ENCODE data around the gene CAMSAP2. TPM values are rescaled to one million over a fixed set of nuclear protein-coding genes. Genes with fewer than 3 reads are reported as not detected.

CAMSAP2 gene
- total and polyA plus RNA-seq, 2 of the 4 experiments (the other 2 are of a cell fraction): 8.3 to 29.4 TPM

DNA sequence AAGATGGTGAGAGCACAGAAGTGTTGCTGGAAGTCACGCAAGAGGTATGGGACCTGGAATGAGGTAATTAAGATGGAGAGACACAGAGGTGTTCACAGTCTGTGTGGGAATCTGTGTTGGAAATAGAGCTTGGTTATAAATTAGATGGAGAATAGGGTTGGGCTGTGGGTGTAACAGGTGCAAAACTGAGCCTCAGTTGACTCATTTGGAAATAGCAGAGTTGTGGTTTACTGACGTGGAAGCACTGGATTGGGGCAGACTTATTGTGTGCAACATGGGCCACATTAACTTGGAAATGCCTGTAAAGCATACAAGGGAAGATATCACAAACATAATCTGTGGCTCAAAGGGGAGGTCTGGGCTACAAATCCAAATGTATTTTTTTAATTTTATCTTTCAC lies 13.0 kb downstream of the CAMSAP2 start:
- in situ Hi-C loops (cut with MboI; ENCODE audit: low sequenced_read_pairs) (no loop called here), dilution Hi-C loops (cut with HindIII; ENCODE audit: low sequenced_read_pairs, unreplicated experiment) (no loop called here), intact Hi-C loops (cut with micrococcal nuclease) (no loop called here)
- Histone ChIP-seq H2BK20ac (ENCODE audit: low read depth, low read length) (no peak overlapping the region), H3K23ac (ENCODE audit: low read depth, low read length) (peak overlapping the region; percentile 34; the same call in 1 of the 2 replicates), H2BK5ac (ENCODE audit: low read depth, low read length, poor library complexity, severe bottlenecking) (no peak overlapping the region), H2AK9ac (replicated peaks; ENCODE audit: low read depth, low read length, poor library complexity) (no peak overlapping the region), H3K18ac (ENCODE audit: low read depth, low read length) (no peak overlapping the region), H2AK5ac (ENCODE audit: low read depth, low read length) (no peak overlapping the region), H2BK120ac (ENCODE audit: low read depth, low read length) (no peak overlapping the region), H4K20me1 (ENCODE audit: insufficient read depth, low read length) (peaks cover 54% of the 10 kb centered on the region), H3K4me1 (ENCODE audit: control insufficient read depth, insufficient read depth, low read length) (peaks cover 3% of the 10 kb centered on the region), H4K91ac (ENCODE audit: insufficient read depth, low read depth, low read length) (no peak overlapping the region), H3K27ac (ENCODE audit: insufficient read depth, low read length) (no peak overlapping the region), H3K79me1 (ENCODE audit: low read depth in 1 of 2, low read length in 2 of 2) (peaks cover 35 to 65% of the 10 kb centered on the region in 2 experiments), H3K9me3 (ENCODE audit: control insufficient read depth, insufficient read depth, low read length) (no peaks in the 10 kb centered on the region), H2BK15ac (ENCODE audit: low read depth, low read length) (no peak overlapping the region), H3K36me3 (ENCODE audit: control insufficient read depth, insufficient read depth, low read length) (peaks cover 8% of the 10 kb centered on the region), H3K4me2 (ENCODE audit: low read depth, low read length) (no peak overlapping the region), H3K4ac (ENCODE audit: low read depth, low read length) (no peak overlapping the region), H2AFZ (replicated peaks; ENCODE audit: low read length, poor library complexity) (no peak overlapping the region), H3K56ac (ENCODE audit: extremely low read depth, insufficient read depth, low read length) (no peak overlapping the region), H3K9ac (ENCODE audit: low read depth, low read length) (no peak overlapping the region), H3K9me1 (ENCODE audit: insufficient read depth, low read length) (peaks cover 17% of the 10 kb centered on the region), H4K5ac (ENCODE audit: low read depth, low read length) (no peak overlapping the region), H3K4me3 (ENCODE audit: insufficient read depth, low read depth, low read length) (no peak overlapping the region), H4K8ac (ENCODE audit: low read depth in 2 of 2, low read length in 2 of 2) (no peak overlapping the region), H3K27me3 (ENCODE audit: control insufficient read depth, insufficient read depth, low read length) (no peaks in the 10 kb centered on the region), H3K14ac (replicated peaks; ENCODE audit: low read depth, low read length) (no peak overlapping the region)
- ATAC-seq (ENCODE audit: low read depth) (no peak), DNase-seq (peak; percentile 29)
- CTCF ChIA-PET: no interaction called here
- TF ChIP-seq POLR2A (IDR thresholded peaks at IDR 0.05; ENCODE audit: low read depth, low read length) (no peak), CEBPB (IDR thresholded peaks at IDR 0.05; ENCODE audit: low read depth, low read length) (no peak), MXI1 (IDR thresholded peaks at IDR 0.05; ENCODE audit: borderline replicate concordance, low read depth, low read length) (no peak)
- TF ChIP-seq, protein P1, sequence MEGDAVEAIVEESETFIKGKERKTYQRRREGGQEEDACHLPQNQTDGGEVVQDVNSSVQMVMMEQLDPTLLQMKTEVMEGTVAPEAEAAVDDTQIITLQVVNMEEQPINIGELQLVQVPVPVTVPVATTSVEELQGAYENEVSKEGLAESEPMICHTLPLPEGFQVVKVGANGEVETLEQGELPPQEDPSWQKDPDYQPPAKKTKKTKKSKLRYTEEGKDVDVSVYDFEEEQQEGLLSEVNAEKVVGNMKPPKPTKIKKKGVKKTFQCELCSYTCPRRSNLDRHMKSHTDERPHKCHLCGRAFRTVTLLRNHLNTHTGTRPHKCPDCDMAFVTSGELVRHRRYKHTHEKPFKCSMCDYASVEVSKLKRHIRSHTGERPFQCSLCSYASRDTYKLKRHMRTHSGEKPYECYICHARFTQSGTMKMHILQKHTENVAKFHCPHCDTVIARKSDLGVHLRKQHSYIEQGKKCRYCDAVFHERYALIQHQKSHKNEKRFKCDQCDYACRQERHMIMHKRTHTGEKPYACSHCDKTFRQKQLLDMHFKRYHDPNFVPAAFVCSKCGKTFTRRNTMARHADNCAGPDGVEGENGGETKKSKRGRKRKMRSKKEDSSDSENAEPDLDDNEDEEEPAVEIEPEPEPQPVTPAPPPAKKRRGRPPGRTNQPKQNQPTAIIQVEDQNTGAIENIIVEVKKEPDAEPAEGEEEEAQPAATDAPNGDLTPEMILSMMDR (conservative IDR thresholded peaks at IDR 0.05; ENCODE audit: low read depth, low read length): no peak
- BruUV-seq (replicated peaks): no TSS peak
- WGBS, 2 experiments (ENCODE audit: extremely low coverage in 2 of 2, insufficient read length in 1 of 2): 100% methylated on average over 1 of the region's 2 CpGs; no CpG with 5 or more reads in 1 of the 2 experiments
- POLR2A ChIA-PET (ENCODE audit: unreplicated experiment): interaction anchor here (0.6 kb wide), 1 partner anchor 150 kb away, joined by 3 read pairs; no protein-coding TSS in a partner anchor

Measured in IMR-90 (cell line).